Stimulated activated CD4-positive, alpha-beta T cell treated with anti-CD3 and anti-CD28 coated beads, Interleukin-2, amount 100 ng/mL, for 48 hours (primary cell): ENCODE results near the gene LSG1.
A peak's percentile ranks its signal among the peaks of the same experiment; 100 is the strongest.
"Not testable (repeated sequence)": the region's sequence is repeated elsewhere in the genome, so short reads cannot be mapped to it uniquely, and the experiment has no call there.

Source experiments
- DNase-seq, 2 donors: peaks; one replicate each; pipeline ENCODE4 v3.0.0-alpha.2; 2020

LSG1 gene

GRCh38 chr3:194654443-194654842, 17.5 kb downstream of the LSG1 start:
- no peak for DNase-seq

- DNase-seq, result no peak
Observed at GRCh38 chr3:194647747-194648146, 24.2 kb downstream of the LSG1 start.

GRCh38 chr3:194642769-194643168, 29.2 kb downstream of the LSG1 start:
- no peak for DNase-seq

GRCh38 chr3:194640829-194641228, 31.2 kb downstream of the LSG1 start:
- peak; percentile 13 to 27 for DNase-seq

- no peak for DNase-seq
Observed at GRCh38 chr3:194638991-194639605, 32.9 kb downstream of the LSG1 start.

GRCh38 chr3:194637541-194638400, 34.2 kb downstream of the LSG1 start:
- DNase-seq, result no peak

GRCh38 chr3:194637066-194637465, 34.9 kb downstream of the LSG1 start:
- no peak for DNase-seq

- peak; percentile 30 to 52 for DNase-seq
Observed at GRCh38 chr3:194633349-194634004, 38.5 kb downstream of the LSG1 start, which contains the start of gene TMEM44. TMEM44 (minus strand) TSS chr3:194633419; CDS start chr3:194633215, 204 bp downstream.

GRCh38 chr3:194632809-194633348, 39.1 kb downstream of the LSG1 start:
- DNase-seq, result peak in 1 of 2 donors; percentile 2

GRCh38 chr3:194632226-194632808, 39.7 kb downstream of the LSG1 start:
- no peak for DNase-seq

- no peak for DNase-seq
Observed at GRCh38 chr3:194631696-194632095, 40.3 kb downstream of the LSG1 start.

- DNase-seq, result not testable (repeated sequence)
Observed at GRCh38 chr3:194630681-194631080, 41.3 kb downstream of the LSG1 start.

GRCh38 chr3:194624956-194625355, 47.0 kb downstream of the LSG1 start:
- DNase-seq, result no peak

- no peak for DNase-seq
Observed at GRCh38 chr3:194623449-194624290, 48.3 kb downstream of the LSG1 start.

GRCh38 chr3:194622621-194623340, 49.2 kb downstream of the LSG1 start:
- no peak for DNase-seq

- DNase-seq, result no peak
Observed at GRCh38 chr3:194621947-194622346, 50.0 kb downstream of the LSG1 start.

GRCh38 chr3:194620196-194620595, 51.8 kb downstream of the LSG1 start:
- no peak for DNase-seq

GRCh38 chr3:194619741-194620140, 52.2 kb downstream of the LSG1 start:
- DNase-seq, result no peak

- no peak for DNase-seq
Observed at GRCh38 chr3:194618858-194619608, 53.0 kb downstream of the LSG1 start.

GRCh38 chr3:194617827-194618226, 54.2 kb downstream of the LSG1 start:
- no peak for DNase-seq
